Measurements from ENCODE around the gene CRABP1.

CRABP1 gene

GRCh38 chr15:78340231-78341056 is at the start of gene CRABP1:
TSS of gene CRABP1 (plus strand) at chr15:78340353. CDS start at chr15:78340429, 76 bp downstream.
- no peak for FAIRE-seq

- FAIRE-seq = no peak
These were observed 49.1 kb upstream of the CRABP1 start for GRCh38 chr15:78291052-78291451.

- FAIRE-seq = no peak
These were observed 48.5 kb upstream of the CRABP1 start for GRCh38 chr15:78291698-78292097.

- no peak for FAIRE-seq
These were observed 47.9 kb upstream of the CRABP1 start for GRCh38 chr15:78292219-78292618.

- peak; percentile 93 for FAIRE-seq
These were observed 40.8 kb upstream of the CRABP1 start, which contains the start of gene SKIC8 for GRCh38 chr15:78299101-78299930. TSS of gene SKIC8 (minus strand) at chr15:78299609. CDS start at chr15:78295686, 3,923 bp downstream.

GRCh38 chr15:78301326-78301725 is 38.8 kb upstream of the CRABP1 start:
- no peak for FAIRE-seq

GRCh38 chr15:78301828-78302227 is 38.3 kb upstream of the CRABP1 start:
- FAIRE-seq = peak; percentile 94

GRCh38 chr15:78302579-78303312 is 37.4 kb upstream of the CRABP1 start:
- FAIRE-seq = peak; percentile 94

GRCh38 chr15:78304216-78305066 is 35.7 kb upstream of the CRABP1 start:
- FAIRE-seq = peak; percentile 89

GRCh38 chr15:78306176-78306774 is 33.9 kb upstream of the CRABP1 start:
- FAIRE-seq = peak; percentile 98

GRCh38 chr15:78307976-78308375 is 32.2 kb upstream of the CRABP1 start:
- FAIRE-seq = no peak

GRCh38 chr15:78308422-78309032 is 31.6 kb upstream of the CRABP1 start:
- peak; percentile 50 for FAIRE-seq

- FAIRE-seq = no peak
These were observed 28.9 kb upstream of the CRABP1 start for GRCh38 chr15:78311292-78311691.

- FAIRE-seq = no peak
These were observed 27.6 kb upstream of the CRABP1 start for GRCh38 chr15:78312536-78312935.

GRCh38 chr15:78312957-78313356 is 27.2 kb upstream of the CRABP1 start:
- no peak for FAIRE-seq

- no peak for FAIRE-seq
These were observed 26.8 kb upstream of the CRABP1 start for GRCh38 chr15:78313383-78313782.

GRCh38 chr15:78314181-78314581 is 26.0 kb upstream of the CRABP1 start:
- no peak for FAIRE-seq

- FAIRE-seq = no peak
These were observed 24.4 kb upstream of the CRABP1 start for GRCh38 chr15:78315686-78316282.

- FAIRE-seq = no peak
These were observed 23.7 kb upstream of the CRABP1 start for GRCh38 chr15:78316283-78317083.
